ENCODE results near the gene SSBP2.

DNA sequence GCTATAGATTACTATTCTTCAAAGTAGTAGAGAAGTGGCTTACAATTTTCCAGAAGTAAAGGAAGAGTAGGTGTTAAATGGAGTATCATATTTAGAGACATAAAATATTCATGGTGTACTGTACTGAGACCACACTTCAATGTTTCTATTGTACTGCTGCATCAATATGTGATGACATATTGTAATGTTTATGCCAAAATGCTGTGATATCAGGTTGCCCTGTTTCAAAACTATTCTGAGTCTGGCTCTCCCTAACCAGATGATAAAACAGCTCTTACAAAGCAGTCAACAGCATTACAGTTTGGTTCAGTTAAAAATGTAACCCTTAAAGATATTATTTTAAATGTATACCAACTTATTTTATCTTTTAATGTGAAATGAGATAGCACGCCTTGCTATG lies 326.2 kb downstream of the SSBP2 start:
- TF ChIP-seq, protein P1, sequence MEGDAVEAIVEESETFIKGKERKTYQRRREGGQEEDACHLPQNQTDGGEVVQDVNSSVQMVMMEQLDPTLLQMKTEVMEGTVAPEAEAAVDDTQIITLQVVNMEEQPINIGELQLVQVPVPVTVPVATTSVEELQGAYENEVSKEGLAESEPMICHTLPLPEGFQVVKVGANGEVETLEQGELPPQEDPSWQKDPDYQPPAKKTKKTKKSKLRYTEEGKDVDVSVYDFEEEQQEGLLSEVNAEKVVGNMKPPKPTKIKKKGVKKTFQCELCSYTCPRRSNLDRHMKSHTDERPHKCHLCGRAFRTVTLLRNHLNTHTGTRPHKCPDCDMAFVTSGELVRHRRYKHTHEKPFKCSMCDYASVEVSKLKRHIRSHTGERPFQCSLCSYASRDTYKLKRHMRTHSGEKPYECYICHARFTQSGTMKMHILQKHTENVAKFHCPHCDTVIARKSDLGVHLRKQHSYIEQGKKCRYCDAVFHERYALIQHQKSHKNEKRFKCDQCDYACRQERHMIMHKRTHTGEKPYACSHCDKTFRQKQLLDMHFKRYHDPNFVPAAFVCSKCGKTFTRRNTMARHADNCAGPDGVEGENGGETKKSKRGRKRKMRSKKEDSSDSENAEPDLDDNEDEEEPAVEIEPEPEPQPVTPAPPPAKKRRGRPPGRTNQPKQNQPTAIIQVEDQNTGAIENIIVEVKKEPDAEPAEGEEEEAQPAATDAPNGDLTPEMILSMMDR (IDR thresholded peaks at IDR 0.05) = no peak
- TF ChIP-seq POLR2AphosphoS5 (IDR thresholded peaks at IDR 0.05) (no peak), POLR2A (IDR thresholded peaks at IDR 0.05) (no peak)
